SU-DHL-6 (cell line): Measurements from ENCODE around the gene WDR19.

ENCODE experiments used
- CTCF ChIP-seq: fragments of 200-600 bp; sonication (generic); IDR thresholded peaks from one replicate; pipeline ENCODE4 v1.5.1; 2017; ENCODE audit warnings: antibody characterized with exemption, mild to moderate bottlenecking, low read length, moderate library complexity; ENCODE audit not compliant: insufficient read depth, poor library complexity, severe bottlenecking
- EZH2phosphoT487 ChIP-seq: fragments of 200-600 bp; sonication (generic), shearing (Covaris generic); conservative IDR thresholded peaks from 2 replicates; pipeline ENCODE4 v1.6.1; 2018; ENCODE audit warnings: mild to moderate bottlenecking, antibody characterized with exemption, low read length, moderate library complexity, mixed read lengths

GRCh38 chr4:39280770-39281169 is 98.4 kb downstream of the WDR19 start:
- TF ChIP-seq CTCF (no peak), EZH2phosphoT487 (no peak)
